Uterus (tissue), 4 donors: Measurements from ENCODE around the gene CGN. TPM values are rescaled to one million over a fixed set of nuclear protein-coding genes. Genes with fewer than 3 reads are reported as not detected.

ENCODE experiments used
- DNase-seq, 2 donors: peaks; one replicate each; pipeline ENCODE4 v3.0.0-alpha.2; 2019 to 2020
- H3K27ac ChIP-seq, 2 donors: fragments of 200-600 bp; sonication (generic); 1 replicate in 1 of 2; 2 replicates in 1 of 2; pipeline ENCODE4 v1.5.1; 2016 to 2018
- H3K27me3 ChIP-seq, 2 donors: fragments of 200-600 bp; sonication (generic); one replicate each; pipeline ENCODE4 v1.5.1; 2018 to 2019; ENCODE audit warnings: control low read depth in 1 of 2
- H3K36me3 ChIP-seq, 2 donors: fragments of 200-600 bp; sonication (generic); one replicate each; pipeline ENCODE4 v1.5.1; 2019; ENCODE audit warnings: control low read depth in 1 of 2
- H3K4me1 ChIP-seq, 2 donors: fragments of 200-600 bp; sonication (generic); one replicate each; pipeline ENCODE4 v1.5.1; 2018 to 2019; ENCODE audit warnings: control low read depth in 1 of 2
- H3K4me3 ChIP-seq, 2 donors: fragments of 200-600 bp; sonication (generic); 1 replicate in 1 of 2; 2 replicates in 1 of 2; pipeline ENCODE4 v1.5.1; 2018 to 2019; ENCODE audit warnings: mild to moderate bottlenecking in 1 of 2
- H3K9me3 ChIP-seq, 2 donors: fragments of 200-600 bp; sonication (generic); one replicate each; pipeline ENCODE4 v1.5.1; 2019; ENCODE audit warnings: control low read depth in 1 of 2
- CTCF ChIP-seq, 4 experiments: fragments of 200-600 bp in 2 of 4; fragments of 450-650 bp in 2 of 4; sonication (generic) in 2 of 4; IDR thresholded peaks; one replicate each; pipeline ENCODE4 v1.5.1; 2016 to 2019; ENCODE audit warnings: antibody characterized with exemption in 4 of 4, mild to moderate bottlenecking in 2 of 4, moderate library complexity in 1 of 4
- POLR2A ChIP-seq, 2 donors: fragments of 450-650 bp; IDR thresholded peaks; one replicate each; pipeline ENCODE4 v1.6.1; 2016; ENCODE audit warnings: antibody characterized with exemption in 2 of 2, mild to moderate bottlenecking in 1 of 2, moderate library complexity in 1 of 2
- intact Hi-C: fragments of 100-400 bp; cut with DNase I; formaldehyde crosslinking; loops from one replicate; pipeline ENCODE4 v1.15.1; 2023; ENCODE audit warnings: low total_unique reads
- microRNA counts, 2 donors: library from miRNA; unstranded; fragments of <30 nt; microRNA quantifications; one replicate each; lab custom pipeline; 2016 to 2017
- microRNA-seq: library from miRNA; unstranded; fragments of <30 nt; microRNA quantifications from one replicate; pipeline ENCODE4, GENCODE V29; 2016; ENCODE audit warnings: borderline microRNAs expressed, borderline replicate concordance
- small RNA-seq: library from RNA; depleted of rRNA; stranded (forward); fragments of <200 nt; gene quantifications from one replicate; pipeline ENCODE3, GENCODE V24; 2016
- total RNA-seq, 4 donors: library from RNA; depleted of rRNA in 3 of 4; stranded (reverse); fragments of >200 nt in 3 of 4; gene quantifications; one replicate each; pipeline versions ENCODE4 v1.1.0 to v1.2.4, GENCODE V29; 2014 to 2023
- donor health status: DM: yes; HTN: yes; CAD: no.

The CGN gene
- total RNA-seq, 4 donors from 2014 or later = under 0.01 to 7.3 (median 0.85) TPM

DNA sequence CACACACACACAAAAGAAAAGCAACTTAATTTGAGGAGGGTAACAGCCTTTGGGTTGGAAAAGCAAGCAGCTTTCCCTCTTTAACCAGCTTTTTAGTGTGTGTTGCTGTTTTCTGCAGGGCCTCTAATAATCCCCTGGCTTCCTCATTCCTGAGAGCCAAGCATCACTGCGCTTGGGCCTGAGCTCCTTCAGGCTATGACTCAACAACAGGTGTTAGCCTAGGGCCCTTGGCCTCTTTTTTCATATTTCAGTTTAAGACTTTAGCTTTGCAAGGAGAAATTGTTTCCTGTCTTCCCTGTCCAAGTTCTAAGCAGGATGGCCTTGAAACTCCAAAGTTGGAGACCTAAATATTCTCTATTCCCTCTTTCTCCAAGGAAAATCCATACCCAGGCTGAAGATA lies 74.4 kb downstream of the CGN start:
- DNase-seq = no peak
- Histone ChIP-seq H3K4me1 (no peaks in the 10 kb centered on the region), H3K27ac (peak overlapping the region; percentile 22 to 33), H3K4me3 (no peak overlapping the region), H3K27me3 (no peaks in the 10 kb centered on the region), H3K9me3 (no peaks in the 10 kb centered on the region), H3K36me3 (no peaks in the 10 kb centered on the region)
- TF ChIP-seq POLR2A (IDR thresholded peaks at IDR 0.05) = no peak
- no peak for TF ChIP-seq CTCF (IDR thresholded peaks at IDR 0.05)
- intact Hi-C loops = no loop called here

MicroRNAs encoded within 50 kb of the gene (microRNA counts, 767-probe panel; counts per million panel counts)
- 0 counts per million in 2 donors for microRNA hsa-miR-554 (lab: Ali Mortazavi, UCI)

Small RNA genes lying within 50 kb of the gene (microRNA-seq; reads per million reads assigned to microRNA genes)
- not detected for gene MIR554

Small RNA genes lying within 50 kb of the gene (small RNA-seq; reads per million reads assigned to genes)
- gene MIR554 = not detected
- gene RF00405 = not detected

Other genes starting within 250 kb of the CGN start
- 10 to 100 TPM in 2 of 4 donors, 1 to 10 TPM in 2; 6.4 to 31.9 (median 10.9) TPM for gene ZNF687, start 229.1 kb upstream of the CGN start, total RNA-seq
- 100 to 1,000 TPM in 1 of 4 donors, 10 to 100 TPM in 3; 15.9 to 155 (median 44.1) TPM for gene PI4KB, start 184.0 kb upstream of the CGN start, total RNA-seq
- gene RFX5, start 164.1 kb upstream of the CGN start, total RNA-seq = 10 to 100 TPM; 22.9 to 66.4 (median 34.1) TPM
- 100 to 1,000 TPM in 1 of 4 donors, 10 to 100 TPM in 3; 38.2 to 108 (median 61.6) TPM for gene SELENBP1, start 138.7 kb upstream of the CGN start, total RNA-seq
- gene PSMB4, start 111.8 kb upstream of the CGN start, total RNA-seq = 100 to 1,000 TPM; 192 to 336 (median 244) TPM
- gene POGZ, start 51.9 kb upstream of the CGN start, total RNA-seq = 100 to 1,000 TPM in 1 of 4 donors, 10 to 100 TPM in 3; 34.3 to 191 (median 62.8) TPM
- 1 to 10 TPM in 3 of 4 donors, under 1 TPM in 1; 0.29 to 7.3 (median 5.0) TPM for gene TUFT1, start 28.9 kb downstream of the CGN start, total RNA-seq
- gene SNX27, start 100.7 kb downstream of the CGN start, total RNA-seq = 10 to 100 TPM; 22.3 to 52.7 (median 42.4) TPM
- 1 to 10 TPM in 1 of 4 donors, not detected in 3; 1.2 TPM for gene CELF3, start 205.4 kb downstream of the CGN start, total RNA-seq
- gene RIIAD1, start 210.1 kb downstream of the CGN start, total RNA-seq = 1 to 10 TPM in 2 of 4 donors, not detected in 2; 1.1 to 4.3 TPM